Measurements from ENCODE around the gene ANKRD24. TPM values are rescaled to one million over a fixed set of nuclear protein-coding genes. Genes with fewer than 3 reads are reported as not detected.
"Not testable (repeated sequence)": the region's sequence is repeated elsewhere in the genome, so short reads cannot be mapped to it uniquely, and the experiment has no call there.

Gene ANKRD24
- total RNA-seq, 1 experiment from 2014 or later, result 0.39 TPM

GRCh38 chr19:4234862-4235201, 52.3 kb downstream of the ANKRD24 start:
- Mint-ChIP-seq H3K9me3 (ENCODE audit: unreplicated experiment) (no peaks in the 10 kb centered on the region), H3K27me3 (ENCODE audit: insufficient read depth, unreplicated experiment) (no peaks in the 10 kb centered on the region), H3K4me3 (ENCODE audit: unreplicated experiment) (no peak overlapping the region), H3K36me3 (ENCODE audit: insufficient read depth, unreplicated experiment) (no peaks in the 10 kb centered on the region), H3K27ac (ENCODE audit: unreplicated experiment) (no peak overlapping the region), H3K4me1 (ENCODE audit: low read depth, unreplicated experiment) (peaks cover 12% of the 10 kb centered on the region)
- H3K27me3 ChIP-seq (replicated peaks; ENCODE audit: control insufficient read depth, insufficient read depth, low read length), result no peaks in the 10 kb centered on the region
- peaks cover under 1% of the 10 kb centered on the region; the same call in 1 of the 2 replicates for H3K4me1 ChIP-seq
- TF ChIP-seq CTCF (IDR thresholded peaks at IDR 0.05; ENCODE audit: insufficient read depth in 1 of 2, low read depth in 1 of 2, low read length in 1 of 2, severe bottlenecking in 1 of 2, unreplicated experiment in 1 of 2), result no peak
- CTCF ChIA-PET, result interaction anchor here (0.6 kb wide), 1 partner anchor 247 kb away, joined by 4 read pairs; no protein-coding TSS in a partner anchor
- H3K9me3 ChIP-seq, result no peaks in the 10 kb centered on the region
- DNase-seq, result no peak
- no peaks in the 10 kb centered on the region for H3K36me3 ChIP-seq (ENCODE audit: control insufficient read depth, insufficient read depth, low read length)
- no peak overlapping the region for H3K4me3 ChIP-seq (ENCODE audit: low read depth, low read length)
- intact Hi-C loops (cut with micrococcal nuclease; ENCODE audit: unreplicated experiment), result no loop called here
- POLR2A ChIA-PET, result no interaction called here
- no TSS peak for BruUV-seq (replicated peaks)

GRCh38 chr19:4237510-4237909, 55.0 kb downstream of the ANKRD24 start:
- POLR2A ChIA-PET; H3K9me3 ChIP-seq; H3K27me3 ChIP-seq (replicated peaks; ENCODE audit: control insufficient read depth, insufficient read depth, low read length); H3K4me3 Mint-ChIP-seq (ENCODE audit: unreplicated experiment); H3K27ac Mint-ChIP-seq (ENCODE audit: unreplicated experiment); BruUV-seq (replicated peaks); H3K36me3 Mint-ChIP-seq (ENCODE audit: insufficient read depth, unreplicated experiment); H3K36me3 ChIP-seq (ENCODE audit: control insufficient read depth, insufficient read depth, low read length); H3K27me3 Mint-ChIP-seq (ENCODE audit: insufficient read depth, unreplicated experiment); CTCF ChIA-PET; H3K9me3 Mint-ChIP-seq (ENCODE audit: unreplicated experiment); intact Hi-C loops (cut with micrococcal nuclease; ENCODE audit: unreplicated experiment); DNase-seq; H3K4me3 ChIP-seq (ENCODE audit: low read depth, low read length); H3K4me1 ChIP-seq: not testable (repeated sequence)
- peaks cover 12% of the 10 kb centered on the region for H3K4me1 Mint-ChIP-seq (ENCODE audit: low read depth, unreplicated experiment)

- no peaks in the 10 kb centered on the region for H3K36me3 ChIP-seq (ENCODE audit: control insufficient read depth, insufficient read depth, low read length)
- no peaks in the 10 kb centered on the region for H3K9me3 Mint-ChIP-seq (ENCODE audit: unreplicated experiment)
- H3K27me3 ChIP-seq (replicated peaks; ENCODE audit: control insufficient read depth, insufficient read depth, low read length), result no peaks in the 10 kb centered on the region
- DNase-seq, result no peak
- no peak for TF ChIP-seq CTCF (IDR thresholded peaks at IDR 0.05; ENCODE audit: insufficient read depth in 1 of 2, low read depth in 1 of 2, low read length in 1 of 2, severe bottlenecking in 1 of 2, unreplicated experiment in 1 of 2)
- ChIA-PET CTCF (no interaction called here), POLR2A (no interaction called here)
- H3K27ac Mint-ChIP-seq (ENCODE audit: unreplicated experiment), result no peak overlapping the region
- H3K27me3 Mint-ChIP-seq (ENCODE audit: insufficient read depth, unreplicated experiment), result no peaks in the 10 kb centered on the region
- H3K36me3 Mint-ChIP-seq (ENCODE audit: insufficient read depth, unreplicated experiment), result no peaks in the 10 kb centered on the region
- intact Hi-C loops (cut with micrococcal nuclease; ENCODE audit: unreplicated experiment), result no loop called here
- no TSS peak for BruUV-seq (replicated peaks)
- 0 out of 2 replicates have a peak, but pooled peaks cover 3% of the 10 kb centered on the region for H3K9me3 ChIP-seq
- H3K4me3 Mint-ChIP-seq (ENCODE audit: unreplicated experiment), result no peak overlapping the region
- H3K4me1 Mint-ChIP-seq (ENCODE audit: low read depth, unreplicated experiment), result peaks cover 12% of the 10 kb centered on the region
- H3K4me1 ChIP-seq, result no peaks in the 10 kb centered on the region
- H3K4me3 ChIP-seq (ENCODE audit: low read depth, low read length), result no peak overlapping the region
Observed at GRCh38 chr19:4238831-4239230, 56.3 kb downstream of the ANKRD24 start.

- no peak overlapping the region for H3K4me3 Mint-ChIP-seq (ENCODE audit: unreplicated experiment)
- no peak for TF ChIP-seq CTCF (IDR thresholded peaks at IDR 0.05; ENCODE audit: insufficient read depth in 1 of 2, low read depth in 1 of 2, low read length in 1 of 2, severe bottlenecking in 1 of 2, unreplicated experiment in 1 of 2)
- intact Hi-C loops (cut with micrococcal nuclease; ENCODE audit: unreplicated experiment), result no loop called here
- H3K27me3 ChIP-seq (replicated peaks; ENCODE audit: control insufficient read depth, insufficient read depth, low read length), result no peaks in the 10 kb centered on the region
- H3K4me3 ChIP-seq (ENCODE audit: low read depth, low read length), result no peak overlapping the region
- H3K4me1 Mint-ChIP-seq (ENCODE audit: low read depth, unreplicated experiment), result peaks cover 8% of the 10 kb centered on the region
- no peaks in the 10 kb centered on the region for H3K9me3 Mint-ChIP-seq (ENCODE audit: unreplicated experiment)
- no peaks in the 10 kb centered on the region for H3K36me3 ChIP-seq (ENCODE audit: control insufficient read depth, insufficient read depth, low read length)
- CTCF ChIA-PET, result no interaction called here
- no peaks in the 10 kb centered on the region for H3K4me1 ChIP-seq
- H3K27me3 Mint-ChIP-seq (ENCODE audit: insufficient read depth, unreplicated experiment), result no peaks in the 10 kb centered on the region
- no peak overlapping the region for H3K27ac Mint-ChIP-seq (ENCODE audit: unreplicated experiment)
- 0 out of 2 replicates have a peak, but pooled peaks cover 3% of the 10 kb centered on the region for H3K9me3 ChIP-seq
- no TSS peak for BruUV-seq (replicated peaks)
- no peak for DNase-seq
- H3K36me3 Mint-ChIP-seq (ENCODE audit: insufficient read depth, unreplicated experiment), result peaks cover 4% of the 10 kb centered on the region
- POLR2A ChIA-PET, result no interaction called here
Observed at GRCh38 chr19:4241824-4242430, 59.4 kb downstream of the ANKRD24 start.

- H3K27me3 Mint-ChIP-seq (ENCODE audit: insufficient read depth, unreplicated experiment); CTCF ChIA-PET; POLR2A ChIA-PET; H3K4me3 ChIP-seq (ENCODE audit: low read depth, low read length); intact Hi-C loops (cut with micrococcal nuclease; ENCODE audit: unreplicated experiment); H3K4me3 Mint-ChIP-seq (ENCODE audit: unreplicated experiment); H3K27ac Mint-ChIP-seq (ENCODE audit: unreplicated experiment); BruUV-seq (replicated peaks); H3K9me3 ChIP-seq; H3K9me3 Mint-ChIP-seq (ENCODE audit: unreplicated experiment); H3K36me3 ChIP-seq (ENCODE audit: control insufficient read depth, insufficient read depth, low read length); H3K4me1 Mint-ChIP-seq (ENCODE audit: low read depth, unreplicated experiment); H3K4me1 ChIP-seq; H3K27me3 ChIP-seq (replicated peaks; ENCODE audit: control insufficient read depth, insufficient read depth, low read length); DNase-seq: not testable (repeated sequence)
- peaks cover 34% of the 10 kb centered on the region for H3K36me3 Mint-ChIP-seq (ENCODE audit: insufficient read depth, unreplicated experiment)
Observed at GRCh38 chr19:4245938-4246337, 63.4 kb downstream of the ANKRD24 start.

Data from Caco-2 (cell line).